GM19467 (cell line): Measurements from ENCODE around the gene RCSD1.

Experiments
- ATAC-seq: cut with Tn5 transposase; IDR thresholded peaks from one replicate; pipeline ENCODE4 v1.9.1; 2021; ENCODE audit warnings: mild to moderate bottlenecking, moderate library complexity; ENCODE audit not compliant: unreplicated experiment

The RCSD1 gene

DNA sequence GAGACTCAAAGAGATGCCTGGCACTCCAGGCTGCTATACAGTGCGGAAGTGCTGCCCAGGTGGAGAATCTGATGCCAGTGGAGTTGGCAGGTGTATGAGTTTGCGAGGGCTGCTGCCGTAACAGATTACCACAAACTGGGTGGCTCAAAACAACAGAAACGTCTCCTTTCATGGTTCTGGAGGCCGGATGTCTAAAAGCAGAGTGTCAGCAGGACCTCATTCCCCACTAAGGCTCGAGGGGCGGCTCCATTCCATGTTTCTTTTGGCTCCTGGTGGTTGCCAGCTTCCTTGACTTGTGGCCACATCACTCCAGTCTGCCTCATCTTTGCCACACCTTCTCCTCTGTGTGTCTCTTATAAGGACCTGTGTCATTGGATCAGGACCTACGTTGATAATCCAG, 10.0 kb downstream of the RCSD1 start:
- no peak for ATAC-seq

GRCh38 chr1:167641786-167642500, 11.9 kb downstream of the RCSD1 start:
- ATAC-seq, result no peak

- no peak for ATAC-seq
These were observed 12.4 kb downstream of the RCSD1 start for GRCh38 chr1:167642501-167642826.

- ATAC-seq, result no peak
These were observed 13.4 kb downstream of the RCSD1 start for GRCh38 chr1:167643441-167643840.

DNA sequence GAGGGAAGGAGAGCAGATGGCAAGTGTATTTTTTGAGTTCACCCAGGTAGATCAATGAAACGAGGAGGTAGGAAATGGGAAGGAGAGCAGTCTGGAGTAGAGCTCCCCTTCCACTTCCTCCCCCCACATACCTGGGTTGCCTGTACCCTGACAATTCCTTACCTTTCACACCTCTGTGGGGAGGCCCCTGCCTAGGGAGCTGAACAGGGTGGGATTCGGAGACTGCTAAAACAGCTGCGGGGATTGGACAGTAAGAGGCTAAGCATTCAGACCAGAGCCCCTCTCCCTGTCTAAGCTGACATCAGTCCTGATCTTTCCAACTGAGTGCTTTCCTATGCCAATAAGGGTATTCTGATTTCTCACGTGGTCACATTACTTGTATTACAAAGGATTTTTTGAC, 14.5 kb downstream of the RCSD1 start:
- ATAC-seq, result no peak

DNA sequence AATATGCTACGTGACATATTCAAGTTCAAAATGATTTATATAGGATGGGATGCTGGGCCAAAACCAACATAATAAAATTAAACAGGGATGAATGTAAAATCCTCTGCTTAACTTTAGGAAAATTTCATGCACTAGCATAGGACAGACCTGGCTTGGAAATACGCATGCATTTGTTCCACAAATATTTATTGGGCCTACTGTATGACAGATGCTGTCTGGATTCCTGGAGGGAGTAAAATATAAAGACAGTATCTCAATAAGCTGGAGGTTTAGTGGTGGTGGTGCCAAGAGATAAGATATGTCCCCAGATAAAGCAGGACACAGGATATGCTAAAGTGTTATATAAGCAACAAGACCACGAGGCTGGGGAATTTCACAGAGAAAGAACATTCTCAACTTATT, 15.1 kb downstream of the RCSD1 start:
- ATAC-seq, result no peak

DNA sequence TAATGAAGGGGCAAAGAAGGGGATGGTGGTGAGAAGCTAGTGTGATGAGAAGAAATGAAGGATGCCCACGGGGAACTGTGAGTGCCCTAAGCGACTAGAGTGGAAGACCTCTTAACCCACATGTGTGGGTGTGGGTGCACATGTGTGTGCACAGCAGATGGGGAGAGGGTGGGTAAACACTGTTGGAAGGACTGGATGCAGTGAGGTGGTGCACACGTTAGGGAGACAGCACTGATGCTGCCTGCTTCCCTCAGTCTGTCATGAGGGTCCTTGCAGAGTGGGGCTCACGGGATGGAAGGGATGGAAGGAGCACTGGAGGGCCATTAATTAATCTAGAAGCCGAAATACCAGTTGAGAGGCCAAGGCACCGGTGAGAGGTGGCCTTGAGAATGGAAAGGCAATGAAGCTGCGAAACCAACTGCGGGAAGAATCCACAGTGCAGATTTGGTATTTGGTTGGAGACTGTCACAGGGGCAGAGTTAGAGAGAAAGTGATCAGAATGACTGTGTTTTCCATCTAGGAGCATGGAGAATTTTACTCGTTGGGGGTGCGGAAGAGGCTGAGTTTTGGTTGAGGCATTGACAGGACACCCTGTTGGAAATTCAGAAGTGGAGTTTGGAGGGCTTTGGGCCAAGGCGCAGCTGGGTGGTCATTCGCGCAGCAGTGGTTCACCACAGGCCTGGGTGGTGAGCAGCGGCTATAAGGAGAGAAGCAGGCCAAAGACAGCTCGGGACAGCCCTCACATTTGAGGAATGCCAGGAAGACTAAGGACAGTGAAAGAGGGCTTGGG, 15.8 kb downstream of the RCSD1 start:
- ATAC-seq, result no peak

GRCh38 chr1:167648252-167648849, 18.3 kb downstream of the RCSD1 start:
- no peak for ATAC-seq

GRCh38 chr1:167648978-167649744, 19.1 kb downstream of the RCSD1 start:
- no peak for ATAC-seq

- peak; percentile 65 for ATAC-seq
These were observed 20.5 kb downstream of the RCSD1 start for GRCh38 chr1:167650269-167651160.

GRCh38 chr1:167651161-167651693, 21.2 kb downstream of the RCSD1 start:
- no peak for ATAC-seq

- ATAC-seq, result no peak
These were observed 25.0 kb downstream of the RCSD1 start for GRCh38 chr1:167654975-167655575.

DNA sequence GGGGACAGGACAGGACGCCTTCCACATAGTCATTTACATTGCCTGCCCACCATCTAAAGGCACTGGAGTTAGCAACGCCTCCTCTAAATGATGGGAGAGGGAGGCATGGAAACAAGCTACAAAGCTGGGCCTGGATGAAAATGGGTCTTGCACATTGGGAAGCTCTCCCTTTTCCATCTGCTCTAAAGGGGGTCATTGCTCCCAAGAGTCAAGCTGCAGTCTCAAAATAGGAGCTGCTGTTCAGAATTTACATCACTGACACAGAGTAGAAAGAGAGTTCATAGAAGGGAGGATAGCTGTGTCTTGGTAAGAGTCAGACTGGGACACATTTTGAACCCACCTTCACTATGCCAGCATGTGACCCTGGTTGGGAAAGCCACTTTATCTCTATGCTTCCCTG, 26.6 kb downstream of the RCSD1 start:
- ATAC-seq, result no peak

GRCh38 chr1:167658574-167659328, 28.7 kb downstream of the RCSD1 start:
- ATAC-seq, result no peak

DNA sequence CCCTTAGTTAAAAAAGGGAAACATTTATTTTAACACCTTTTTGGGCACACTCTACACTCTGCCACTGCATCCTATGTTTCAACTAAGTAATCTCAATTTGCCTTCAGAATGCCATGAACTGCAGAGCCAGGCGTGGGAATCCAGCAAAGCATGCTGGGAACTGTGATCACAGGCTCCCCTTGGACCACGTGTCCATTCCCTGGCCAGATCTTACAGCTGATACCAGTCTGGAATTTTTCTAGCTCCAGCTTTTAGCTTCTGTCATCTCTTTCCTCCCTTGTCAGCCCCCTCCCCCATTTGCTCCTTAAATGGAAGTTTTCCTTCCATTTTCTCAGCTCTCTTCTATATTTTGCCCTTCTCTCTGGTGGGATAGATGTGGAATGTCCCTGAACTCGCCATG, 29.4 kb downstream of the RCSD1 start:
- ATAC-seq, result no peak

DNA sequence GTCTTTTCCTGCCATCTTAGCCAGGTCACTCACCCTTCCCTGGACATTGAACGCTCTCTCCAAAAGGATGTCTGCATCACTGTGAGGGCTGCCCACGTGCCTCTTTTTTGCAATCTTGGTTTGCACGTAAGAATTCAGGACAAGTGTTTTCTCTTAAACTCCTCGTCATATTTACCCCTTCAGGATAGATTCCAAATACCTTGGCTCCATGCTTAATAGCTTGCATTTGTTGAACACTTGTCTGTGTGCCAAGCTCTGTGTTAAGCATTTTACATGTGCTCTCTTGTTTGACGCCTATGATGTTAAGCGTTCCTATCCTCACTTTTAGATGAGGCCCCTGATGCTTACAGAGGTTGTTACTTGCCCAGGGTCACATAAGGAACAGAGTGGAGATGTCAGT, 29.8 kb downstream of the RCSD1 start:
- ATAC-seq, result no peak

DNA sequence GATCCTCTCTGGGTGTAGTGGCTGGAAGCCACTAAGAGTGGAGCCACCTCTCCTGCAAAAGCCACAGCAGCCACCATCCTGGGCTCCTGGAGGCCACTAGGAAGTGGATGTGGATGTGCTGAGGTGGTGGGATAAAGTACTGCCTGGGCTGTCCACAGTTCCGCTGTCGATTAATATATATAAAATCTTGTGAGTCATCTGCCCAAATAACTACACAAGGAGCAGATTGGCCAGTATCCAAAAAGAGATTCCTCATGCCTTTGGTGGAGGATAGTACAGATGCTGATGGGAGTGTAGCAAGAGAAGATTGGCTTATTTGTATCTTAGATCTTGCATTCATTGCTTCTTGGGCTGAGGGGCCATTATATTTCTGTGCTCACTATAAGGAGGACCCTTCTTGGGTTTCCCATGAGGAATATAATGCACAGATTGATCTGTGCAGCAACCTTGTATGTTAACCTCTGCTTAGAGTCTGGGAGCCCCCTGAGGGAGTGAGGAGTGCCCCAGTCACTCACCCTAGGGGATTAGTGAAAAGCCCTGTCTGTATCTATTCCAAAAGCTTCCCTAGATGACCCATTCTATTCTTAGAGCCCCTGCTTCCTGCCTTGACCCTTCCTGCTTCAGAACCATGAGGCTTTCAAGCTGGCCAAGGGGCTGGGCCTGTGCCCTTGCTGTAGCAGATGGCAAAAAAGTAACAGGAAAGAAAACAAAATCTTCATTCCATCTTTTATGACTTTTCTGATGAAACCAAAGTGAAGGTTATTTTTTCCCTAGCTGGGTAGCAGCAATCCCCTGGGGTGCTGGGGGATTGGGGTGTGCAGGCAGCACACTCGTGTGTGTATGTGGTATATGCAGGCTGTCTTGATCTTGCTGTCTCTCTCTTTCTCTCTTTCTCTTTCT, 31.7 kb downstream of the RCSD1 start:
- no peak for ATAC-seq
